Right lobe of liver (tissue), 4 donors: ENCODE data around the gene RBBP5.

ENCODE experiments used
- POLR2A ChIP-seq: fragments of 450-650 bp; IDR thresholded peaks from one replicate; pipeline ENCODE4 v1.6.1; 2017; ENCODE audit warnings: antibody characterized with exemption, mild to moderate bottlenecking
- TF ChIP-seq, protein P1 (sequence below), 4 donors: fragments of 200-600 bp in 3 of 4; fragments of 450-650 bp in 1 of 4; IDR thresholded peaks; one replicate each; pipeline versions ENCODE4 v1.5.1 to v1.8.0; 2016 to 2022; ENCODE audit warnings: antibody characterized with exemption in 4 of 4, mild to moderate bottlenecking in 2 of 4
- donor health status: DM: no; HTN: no; CAD: no.
- donor health status: DM: no; HTN: no; CAD: no.
- donor health status: DM: no; HTN: yes; CAD: no.

DNA sequence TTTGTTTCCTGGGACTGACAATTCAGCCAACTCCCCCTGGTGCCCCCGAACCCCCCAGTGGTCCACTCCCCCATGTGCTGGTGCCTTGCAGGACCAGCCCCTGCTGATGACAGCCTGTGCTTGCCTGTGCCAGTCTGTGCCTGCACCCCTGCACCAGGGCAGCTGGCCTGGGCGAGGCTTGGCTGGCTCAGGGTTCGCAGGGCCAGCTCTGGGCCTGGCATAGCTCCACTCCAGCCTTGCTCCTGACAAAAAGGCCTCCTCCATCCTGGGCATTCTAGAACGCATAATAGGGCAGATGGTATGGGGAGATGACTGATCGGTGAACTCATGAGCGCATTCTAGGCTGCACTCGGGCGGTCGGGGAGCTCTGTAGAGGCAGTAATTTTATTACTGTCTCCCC lies 73.4 kb downstream of the RBBP5 start:
- TF ChIP-seq, protein P1, sequence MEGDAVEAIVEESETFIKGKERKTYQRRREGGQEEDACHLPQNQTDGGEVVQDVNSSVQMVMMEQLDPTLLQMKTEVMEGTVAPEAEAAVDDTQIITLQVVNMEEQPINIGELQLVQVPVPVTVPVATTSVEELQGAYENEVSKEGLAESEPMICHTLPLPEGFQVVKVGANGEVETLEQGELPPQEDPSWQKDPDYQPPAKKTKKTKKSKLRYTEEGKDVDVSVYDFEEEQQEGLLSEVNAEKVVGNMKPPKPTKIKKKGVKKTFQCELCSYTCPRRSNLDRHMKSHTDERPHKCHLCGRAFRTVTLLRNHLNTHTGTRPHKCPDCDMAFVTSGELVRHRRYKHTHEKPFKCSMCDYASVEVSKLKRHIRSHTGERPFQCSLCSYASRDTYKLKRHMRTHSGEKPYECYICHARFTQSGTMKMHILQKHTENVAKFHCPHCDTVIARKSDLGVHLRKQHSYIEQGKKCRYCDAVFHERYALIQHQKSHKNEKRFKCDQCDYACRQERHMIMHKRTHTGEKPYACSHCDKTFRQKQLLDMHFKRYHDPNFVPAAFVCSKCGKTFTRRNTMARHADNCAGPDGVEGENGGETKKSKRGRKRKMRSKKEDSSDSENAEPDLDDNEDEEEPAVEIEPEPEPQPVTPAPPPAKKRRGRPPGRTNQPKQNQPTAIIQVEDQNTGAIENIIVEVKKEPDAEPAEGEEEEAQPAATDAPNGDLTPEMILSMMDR (IDR thresholded peaks at IDR 0.05), result no peak
- no peak for TF ChIP-seq POLR2A
